HCT116 (cell line): ENCODE results near the gene SCN8A. TPM values are rescaled to one million over a fixed set of nuclear protein-coding genes. Genes with fewer than 3 reads are reported as not detected.
A peak's percentile ranks its signal among the peaks of the same experiment; 100 is the strongest.

Experiments used
- ATAC-seq: fragments of 200-7000 bp; cut with Tn5 transposase; 2 replicates; pipeline ENCODE4 v1.9.1; 2020; ENCODE audit warnings: mild to moderate bottlenecking, moderate library complexity
- BruUV-seq: library from RNA; stranded (reverse); fragments of 400-500 nt; replicated peaks from 2 replicates; lab custom pipeline; 2021; lab: Mats Ljungman, UMichigan
- CTCF ChIA-PET: fragments of 300-600 bp; sonication (Branson Sonifier 250); formaldehyde crosslinking; loops from one replicate; lab custom pipeline; 2021; ENCODE audit warnings: antibody characterized with exemption; lab: Charles Lee
- POLR2A ChIA-PET: fragments of 300-600, 350-600 bp; sonication (Branson Sonifier 250); formaldehyde crosslinking; loops from one replicate; lab custom pipeline; 2021; ENCODE audit warnings: antibody characterized with exemption; lab: Charles Lee
- RAD21 ChIA-PET, 2 experiments: fragments of 300-600 bp; sonication (Branson Sonifier 250); formaldehyde crosslinking; loops; one replicate each; lab custom pipeline; 2023; ENCODE audit warnings: low total read pairs in 2 of 2; ENCODE audit not compliant: uncharacterized antibody in 2 of 2, unreplicated experiment in 2 of 2, low non-redundant PET in 1 of 2; lab: Charles Lee
- DNase-seq: peaks from one replicate; pipeline ENCODE4 v3.0.0-alpha.2; 2010; ENCODE audit warnings: low read depth, low spot score
- H2AFZ ChIP-seq: fragments of 200-600 bp; shearing (Covaris generic), sonication (generic); 2 replicates; pipeline ENCODE4 v1.6.1; 2017; ENCODE audit warnings: low read depth, mixed run types, mixed read lengths, antibody characterized with exemption, low read length; ENCODE audit not compliant: poor library complexity, severe bottlenecking
- H3K27ac ChIP-seq: 2 replicates; pipeline ENCODE4 v1.5.1; 2012; ENCODE audit warnings: low read depth, low read length
- H3K27me3 ChIP-seq: fragments of 200-600 bp; sonication (generic); 2 replicates; pipeline ENCODE4 v1.6.1; 2016; ENCODE audit warnings: mixed run types, low read length, mixed read lengths; ENCODE audit not compliant: insufficient read depth
- H3K36me3 ChIP-seq, 2 experiments: fragments of 200-500 bp in 1 of 2; fragments of 200-600 bp in 1 of 2; sonication (Bioruptor generic) in 1 of 2; sonication (generic) in 1 of 2; 2 replicates each; pipeline versions ENCODE4 v1.5.1 to v1.6.1; 2014 to 2016; ENCODE audit warnings: low read length in 2 of 2, inconsistent platforms in 1 of 2, mixed read lengths in 1 of 2, mixed run types in 1 of 2; ENCODE audit not compliant: insufficient read depth in 2 of 2, control insufficient read depth in 1 of 2
- H3K4me1 ChIP-seq, 2 experiments: fragments of 200-600 bp in 1 of 2; sonication (generic) in 1 of 2; 2 replicates each; pipeline versions ENCODE4 v1.5.1 to v1.6.1; 2012 to 2017; ENCODE audit warnings: low read length in 2 of 2, inconsistent platforms in 1 of 2, mild to moderate bottlenecking in 1 of 2, mixed read lengths in 1 of 2, mixed run types in 1 of 2, moderate library complexity in 1 of 2; ENCODE audit not compliant: insufficient read depth in 2 of 2, control insufficient read depth in 1 of 2
- H3K4me2 ChIP-seq: fragments of 200-600 bp; sonication (generic); 2 replicates; pipeline ENCODE4 v1.6.1; 2017; ENCODE audit warnings: mixed run types, low read length, mixed read lengths
- H3K4me3 ChIP-seq, 2 experiments: fragments of 200-600 bp in 1 of 2; sonication (generic) in 1 of 2; replicated peaks in 1 of 2; 2 replicates each; pipeline ENCODE4 v1.5.1; 2011 to 2016; ENCODE audit warnings: low read length in 2 of 2, control low read depth in 1 of 2, low read depth in 1 of 2, mild to moderate bottlenecking in 1 of 2, mixed read lengths in 1 of 2, mixed run types in 1 of 2
- H3K79me2 ChIP-seq: fragments of 200-600 bp; sonication (generic); 2 replicates; pipeline ENCODE4 v1.6.1; 2017; ENCODE audit warnings: mild to moderate bottlenecking, mixed run types, low read length, moderate library complexity, mixed read lengths; ENCODE audit not compliant: insufficient read depth
- H3K9ac ChIP-seq: fragments of 200-600 bp; sonication (generic); 2 replicates; pipeline ENCODE4 v1.6.1; 2016; ENCODE audit warnings: low read length, mixed read lengths
- H3K9me2 ChIP-seq: fragments of 200-600 bp; sonication (generic), shearing (Covaris generic); 2 replicates; pipeline ENCODE4 v1.6.1; 2017; ENCODE audit warnings: mixed run types, mild to moderate bottlenecking, moderate library complexity; ENCODE audit not compliant: insufficient read depth
- H3K9me3 ChIP-seq, 2 experiments: fragments of 200-500 bp in 1 of 2; fragments of 200-600 bp in 1 of 2; sonication (Bioruptor generic) in 1 of 2; sonication (generic) in 1 of 2; 2 replicates each; pipeline ENCODE4 v1.6.1; 2014 to 2017; ENCODE audit warnings: low read length in 2 of 2, mixed read lengths in 2 of 2, inconsistent platforms in 1 of 2, low read depth in 1 of 2, mild to moderate bottlenecking in 1 of 2, mixed run types in 1 of 2, moderate library complexity in 1 of 2; ENCODE audit not compliant: control insufficient read depth in 1 of 2, insufficient read depth in 1 of 2
- H4K20me1 ChIP-seq: fragments of 200-600 bp; sonication (generic), shearing (Covaris generic); 2 replicates; pipeline ENCODE4 v1.6.1; 2017; ENCODE audit warnings: mixed run types, mild to moderate bottlenecking, moderate library complexity; ENCODE audit not compliant: insufficient read depth
- ELF1 ChIP-seq: IDR thresholded peaks from 2 replicates; pipeline ENCODE4 v1.6.1; 2012; ENCODE audit warnings: low read depth, borderline replicate concordance
- EZH2phosphoT487 ChIP-seq: fragments of 200-600 bp; IDR thresholded peaks from 2 replicates; pipeline ENCODE4 v1.6.1; 2018; ENCODE audit warnings: antibody characterized with exemption, borderline replicate concordance
- JUND ChIP-seq: IDR thresholded peaks from 2 replicates; pipeline ENCODE4 v1.6.1; 2012
- POLR2AphosphoS5 ChIP-seq: IDR thresholded peaks from 2 replicates; pipeline ENCODE4 v1.6.1; 2011; ENCODE audit warnings: mild to moderate bottlenecking, low read depth, low read length, moderate library complexity
- RAD21 ChIP-seq: IDR thresholded peaks from 2 replicates; pipeline ENCODE4 v1.6.1; 2012; ENCODE audit warnings: low read depth, mild to moderate bottlenecking
- ZBTB33 ChIP-seq: IDR thresholded peaks from 2 replicates; pipeline ENCODE4 v1.6.1; 2011; ENCODE audit warnings: mild to moderate bottlenecking, low read length, moderate library complexity; ENCODE audit not compliant: insufficient replicate concordance; ENCODE audit errors: extremely low read depth
- intact Hi-C: fragments of 100-400 bp; cut with micrococcal nuclease; formaldehyde crosslinking; loops from 2 replicates; pipeline ENCODE4 v1.10.0; 2022
- total RNA-seq: library from RNA; stranded (reverse); gene quantifications from one replicate; pipeline ENCODE4 v1.2.1, GENCODE V29; 2021; ENCODE audit not compliant: unreplicated experiment

Gene SCN8A
- total RNA-seq, 1 experiment from 2014 or later = 7.1 TPM

GRCh38 chr12:51846911-51847642 is 256.0 kb downstream of the SCN8A start:
- CTCF ChIA-PET = no interaction called here
- no peaks in the 10 kb centered on the region for H3K27me3 ChIP-seq
- POLR2A ChIA-PET = no interaction called here
- no peak for TF ChIP-seq JUND
- TF ChIP-seq ZBTB33 = no peak
- no peak for TF ChIP-seq RAD21
- no peak for TF ChIP-seq POLR2AphosphoS5
- TF ChIP-seq ELF1 = no peak
- no peak for TF ChIP-seq EZH2phosphoT487
- TF ChIP-seq, all 23 proteins: peak for 0
- Histone ChIP-seq H3K9ac (no peak overlapping the region), H3K27ac (no peak overlapping the region), H3K79me2 (no peaks in the 10 kb centered on the region), H3K4me3 (no peak overlapping the region), H3K4me1 (peaks cover 0 to 4% of the 10 kb centered on the region in 2 experiments; a peak in 2 of 4 replicates), H3K36me3 (no peaks in the 10 kb centered on the region), H3K9me3 (no peaks in the 10 kb centered on the region), H3K9me2 (no peaks in the 10 kb centered on the region), H3K4me2 (peak overlapping the region; percentile 66; the same call in 1 of the 2 replicates), H2AFZ (no peak overlapping the region), H4K20me1 (no peaks in the 10 kb centered on the region)
- no peak for DNase-seq
- no TSS peak for BruUV-seq
- no peak; the same call in 1 of the 2 replicates for ATAC-seq
- RAD21 ChIA-PET = no interaction called here
- intact Hi-C loops = no loop called here
